ENCODE measurements around the gene SLC34A1. TPM values are rescaled to one million over a fixed set of nuclear protein-coding genes. Genes with fewer than 3 reads are reported as not detected.

The SLC34A1 gene
- total RNA-seq, 3 donors from 2014 or later (not counting 1 experiment from before 2014, with no cell fraction given): 0.50 to 0.66 (median 0.63) TPM

DNA sequence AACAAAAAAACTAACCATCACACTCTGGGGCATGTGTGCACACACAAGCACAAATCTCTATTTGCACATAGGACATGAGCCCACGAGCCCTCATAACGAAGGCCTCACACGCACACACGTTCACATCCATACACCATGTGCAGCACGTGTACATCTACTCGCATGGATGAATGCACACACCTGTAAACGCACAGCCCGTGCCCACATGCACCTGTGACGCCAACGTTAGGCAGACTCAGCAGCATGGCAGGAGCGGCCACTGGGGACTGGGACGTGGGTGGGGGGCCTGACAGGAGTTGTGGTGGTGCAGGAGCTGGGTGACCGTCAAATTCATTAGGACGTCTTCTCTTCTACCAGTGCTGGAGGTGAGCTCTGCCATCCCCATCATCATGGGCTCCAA, 3.2 kb downstream of the SLC34A1 start:
- Mint-ChIP-seq H3K4me1 (peaks cover 36 to 44% of the 10 kb centered on the region in 2 donors), H3K4me3 (no peak overlapping the region), H3K9me3 (no peaks in the 10 kb centered on the region), H3K36me3 (no peaks in the 10 kb centered on the region), H3K27me3 (ENCODE audit: low read depth in 2 of 2) (peaks cover 2% of the 10 kb centered on the region in 2 donors), H3K27ac (no peak overlapping the region)
- no peak overlapping the region for H3K4me3 ChIP-seq (ENCODE audit: low read length)
- no peaks in the 10 kb centered on the region for H3K9me3 ChIP-seq (ENCODE audit: control insufficient read depth, insufficient read depth, low read length)
- WGBS (ENCODE audit: insufficient coverage): 89% methylated on average over 14 of the region's 14 CpGs
- intact Hi-C loops (cut with micrococcal nuclease): no loop called here
- no peak overlapping the region for H3K27ac ChIP-seq (ENCODE audit: low read length)
- H3K27me3 ChIP-seq (ENCODE audit: control insufficient read depth, insufficient read depth, low read length): no peaks in the 10 kb centered on the region
- H3K4me1 ChIP-seq (ENCODE audit: control insufficient read depth, insufficient read depth, low read length): peaks cover 67% of the 10 kb centered on the region
- TF ChIP-seq, protein P1, sequence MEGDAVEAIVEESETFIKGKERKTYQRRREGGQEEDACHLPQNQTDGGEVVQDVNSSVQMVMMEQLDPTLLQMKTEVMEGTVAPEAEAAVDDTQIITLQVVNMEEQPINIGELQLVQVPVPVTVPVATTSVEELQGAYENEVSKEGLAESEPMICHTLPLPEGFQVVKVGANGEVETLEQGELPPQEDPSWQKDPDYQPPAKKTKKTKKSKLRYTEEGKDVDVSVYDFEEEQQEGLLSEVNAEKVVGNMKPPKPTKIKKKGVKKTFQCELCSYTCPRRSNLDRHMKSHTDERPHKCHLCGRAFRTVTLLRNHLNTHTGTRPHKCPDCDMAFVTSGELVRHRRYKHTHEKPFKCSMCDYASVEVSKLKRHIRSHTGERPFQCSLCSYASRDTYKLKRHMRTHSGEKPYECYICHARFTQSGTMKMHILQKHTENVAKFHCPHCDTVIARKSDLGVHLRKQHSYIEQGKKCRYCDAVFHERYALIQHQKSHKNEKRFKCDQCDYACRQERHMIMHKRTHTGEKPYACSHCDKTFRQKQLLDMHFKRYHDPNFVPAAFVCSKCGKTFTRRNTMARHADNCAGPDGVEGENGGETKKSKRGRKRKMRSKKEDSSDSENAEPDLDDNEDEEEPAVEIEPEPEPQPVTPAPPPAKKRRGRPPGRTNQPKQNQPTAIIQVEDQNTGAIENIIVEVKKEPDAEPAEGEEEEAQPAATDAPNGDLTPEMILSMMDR (IDR thresholded peaks at IDR 0.05): no peak
- H3K36me3 ChIP-seq (ENCODE audit: control insufficient read depth, insufficient read depth, low read length): no peaks in the 10 kb centered on the region
- DNase-seq (no peak), ATAC-seq (no peak)

DNA sequence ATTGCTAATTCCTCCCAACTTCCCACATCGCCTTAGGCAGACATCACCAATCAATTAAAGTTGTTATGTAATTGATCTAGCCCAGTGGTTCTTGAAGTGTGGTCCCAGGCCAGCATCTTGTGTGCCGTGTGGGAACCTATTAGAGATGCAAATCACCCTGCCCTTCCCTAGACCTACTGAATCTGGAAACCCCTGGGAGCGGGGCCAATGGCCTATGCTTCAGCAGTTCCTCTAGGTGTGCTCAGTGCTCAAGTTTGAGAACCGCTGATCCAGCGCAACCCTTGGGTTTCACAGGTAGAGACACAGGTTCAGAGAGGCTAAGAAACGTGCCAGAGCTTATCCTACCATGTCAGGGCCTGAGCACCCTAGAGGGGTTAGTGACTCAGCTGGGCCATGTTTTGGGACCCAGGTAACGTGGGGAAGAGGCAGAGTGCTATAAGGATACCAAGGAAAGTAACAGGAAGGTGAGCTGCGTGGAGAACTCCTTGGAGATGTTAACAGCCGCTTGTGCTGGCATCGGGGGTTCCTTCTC, 4.4 kb downstream of the SLC34A1 start:
- Histone ChIP-seq H3K27ac (ENCODE audit: low read length) (peak overlapping the region; percentile 79), H3K4me1 (ENCODE audit: control insufficient read depth, insufficient read depth, low read length) (peaks cover 73% of the 10 kb centered on the region), H3K4me3 (ENCODE audit: low read length) (no peak overlapping the region), H3K27me3 (ENCODE audit: control insufficient read depth, insufficient read depth, low read length) (no peaks in the 10 kb centered on the region), H3K9me3 (ENCODE audit: control insufficient read depth, insufficient read depth, low read length) (no peaks in the 10 kb centered on the region), H3K36me3 (ENCODE audit: control insufficient read depth, insufficient read depth, low read length) (no peaks in the 10 kb centered on the region)
- DNase-seq (peak in 1 of 2 donors; percentile 26), ATAC-seq (no peak)
- H3K36me3 Mint-ChIP-seq: no peaks in the 10 kb centered on the region
- TF ChIP-seq, protein P1 (IDR thresholded peaks at IDR 0.05): no peak
- 86% methylated on average over 10 of the region's 10 CpGs for WGBS (ENCODE audit: insufficient coverage)
- H3K27me3 Mint-ChIP-seq (ENCODE audit: low read depth in 2 of 2): peaks cover 0 to 2% of the 10 kb centered on the region in 2 donors
- intact Hi-C loops (cut with micrococcal nuclease): no loop called here
- H3K4me1 Mint-ChIP-seq: peaks cover 36 to 42% of the 10 kb centered on the region in 2 donors
- H3K4me3 Mint-ChIP-seq: peak overlapping the region; percentile 17
- H3K9me3 Mint-ChIP-seq: no peaks in the 10 kb centered on the region
- peak overlapping the region; percentile 81 to 82 for H3K27ac Mint-ChIP-seq

DNA sequence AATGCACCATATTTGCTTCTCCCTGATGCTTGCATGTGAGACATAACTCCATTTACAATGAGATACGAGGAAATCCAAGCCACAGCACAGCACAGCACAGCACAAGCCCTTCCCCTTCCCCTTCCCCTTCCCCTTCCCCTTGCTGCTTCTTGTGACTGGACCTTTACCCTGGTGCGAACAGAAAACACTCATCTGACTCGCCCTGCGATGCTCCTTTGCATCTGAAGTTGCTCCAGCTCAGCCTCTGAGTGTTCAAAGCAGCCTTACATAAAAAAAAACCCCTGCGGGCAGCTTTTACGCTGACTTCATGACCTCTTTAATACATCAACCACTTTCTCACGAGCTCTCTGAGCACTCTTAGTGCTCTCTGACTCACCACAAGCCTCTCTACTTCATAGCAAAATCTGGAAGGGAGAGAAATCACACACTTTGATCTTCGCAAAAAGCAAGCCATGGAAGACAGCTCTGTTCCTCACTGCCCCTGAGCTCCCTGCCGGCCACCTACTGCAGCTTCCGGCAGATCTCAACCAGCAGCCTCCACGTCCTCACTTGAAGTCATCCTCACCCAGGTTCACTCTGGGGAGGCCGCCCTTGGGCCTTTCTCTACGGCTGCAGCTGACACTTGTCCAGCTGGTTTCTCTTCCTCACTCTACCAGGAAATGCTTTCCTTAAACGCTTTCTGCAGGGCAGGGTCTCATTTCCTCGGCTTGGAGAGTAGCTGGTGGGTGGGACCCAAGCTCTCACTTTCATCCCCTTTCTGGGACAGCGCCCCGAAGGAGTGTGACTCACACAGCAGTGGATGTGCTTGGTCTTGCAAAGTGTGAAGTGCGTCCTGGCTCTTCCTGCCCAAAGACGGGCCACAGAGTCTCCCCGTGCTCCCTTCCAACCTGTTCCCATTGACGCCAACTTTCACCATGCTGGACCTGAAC, 5.3 kb downstream of the SLC34A1 start:
- no peaks in the 10 kb centered on the region for H3K9me3 Mint-ChIP-seq
- Histone ChIP-seq H3K4me1 (ENCODE audit: control insufficient read depth, insufficient read depth, low read length) (peaks cover 70% of the 10 kb centered on the region), H3K27me3 (ENCODE audit: control insufficient read depth, insufficient read depth, low read length) (no peaks in the 10 kb centered on the region), H3K27ac (ENCODE audit: low read length) (peak overlapping the region; percentile 79), H3K9me3 (ENCODE audit: control insufficient read depth, insufficient read depth, low read length) (no peaks in the 10 kb centered on the region), H3K4me3 (ENCODE audit: low read length) (no peak overlapping the region), H3K36me3 (ENCODE audit: control insufficient read depth, insufficient read depth, low read length) (no peaks in the 10 kb centered on the region)
- no peaks in the 10 kb centered on the region for H3K36me3 Mint-ChIP-seq
- peak; percentile 68 to 77 (median 73) for ATAC-seq
- 42% methylated on average over 21 of the region's 21 CpGs for WGBS (ENCODE audit: insufficient coverage)
- H3K4me3 Mint-ChIP-seq: peak overlapping the region; percentile 52
- H3K27ac Mint-ChIP-seq: peak overlapping the region; percentile 81 to 82
- intact Hi-C loops (cut with micrococcal nuclease): loop anchor here (1.0 to 5.0 kb wide), 4 partner anchors 14 to 112 kb away; partner anchors contain the start of gene RGS14
- TF ChIP-seq, protein P1 (IDR thresholded peaks at IDR 0.05): no peak
- peaks cover 0 to 2% of the 10 kb centered on the region in 2 donors for H3K27me3 Mint-ChIP-seq (ENCODE audit: low read depth in 2 of 2)
- peaks cover 36 to 42% of the 10 kb centered on the region in 2 donors for H3K4me1 Mint-ChIP-seq
- DNase-seq: peak; percentile 41 to 87
